ENCODE data around the gene PTK6.
"Not testable (repeated sequence)": the region's sequence is repeated elsewhere in the genome, so short reads cannot be mapped to it uniquely, and the experiment has no call there.

PTK6 gene

DNA sequence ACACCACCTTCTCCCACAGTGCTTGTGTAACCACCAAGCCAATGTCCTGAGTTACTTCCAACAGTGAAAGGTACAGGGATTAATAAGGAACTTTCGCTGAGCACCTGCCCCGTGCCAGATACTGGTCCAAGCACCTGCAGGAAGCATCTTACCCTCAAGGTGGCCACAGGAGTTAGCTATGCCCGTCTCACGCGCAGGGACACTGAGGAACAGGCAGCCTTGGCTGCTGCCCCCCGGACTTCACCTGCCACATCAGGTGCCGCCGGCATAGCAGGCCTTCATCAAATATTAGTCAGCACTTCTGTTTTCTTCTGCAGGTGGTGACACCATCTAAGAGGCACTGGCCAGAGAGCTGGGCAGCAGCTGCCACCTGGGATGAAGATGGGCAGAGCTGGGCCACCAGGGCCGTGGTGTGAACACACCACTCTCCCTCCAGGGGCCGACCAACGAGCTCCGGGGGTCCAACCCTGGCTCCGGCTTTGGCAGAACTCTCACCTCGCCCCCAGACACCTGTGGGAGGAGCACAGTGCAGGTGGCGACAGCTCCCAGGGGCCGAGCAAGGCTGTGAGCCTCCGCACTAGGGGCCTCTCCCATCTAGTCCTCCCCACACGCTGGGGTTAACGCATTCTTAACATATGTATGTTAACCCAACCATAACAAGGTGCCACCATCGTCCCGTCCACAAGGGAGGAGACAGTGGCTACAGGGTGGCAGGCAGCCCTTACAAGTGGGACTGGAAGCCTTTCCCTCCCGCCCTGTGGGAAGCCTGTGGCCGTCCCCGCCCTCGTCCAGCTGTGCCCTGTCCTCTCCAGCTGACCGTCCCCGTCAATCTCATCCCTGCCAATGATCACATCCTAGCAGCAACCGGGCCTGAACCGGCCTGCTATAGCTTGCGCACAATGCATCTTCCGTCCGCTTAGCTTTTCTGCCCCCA lies 19.5 kb downstream of the PTK6 start:
- no peak for DNase-seq (ENCODE audit: low read depth in 1 of 2, low spot score in 1 of 2)

DNA sequence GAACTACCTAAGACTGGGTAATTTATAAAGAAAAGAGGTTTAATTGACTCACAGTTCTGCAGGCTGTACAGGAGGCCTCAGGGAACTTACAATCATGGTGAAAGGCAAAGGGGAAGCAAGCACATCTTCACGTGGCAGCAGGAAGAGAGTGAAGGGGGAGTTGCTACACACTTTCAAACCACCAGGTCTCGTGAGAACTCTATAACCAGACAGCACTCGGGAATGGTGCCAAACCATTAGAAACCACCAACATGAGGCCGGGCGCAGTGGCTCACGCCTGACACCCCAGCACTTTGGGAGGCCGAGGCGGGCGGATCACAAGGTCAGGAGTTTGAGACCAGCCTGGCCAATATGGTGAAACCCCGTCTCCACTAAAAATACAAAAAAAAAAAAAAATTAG lies 22.7 kb downstream of the PTK6 start:
- not testable (repeated sequence) for DNase-seq (ENCODE audit: low read depth in 1 of 2, low spot score in 1 of 2)

DNA sequence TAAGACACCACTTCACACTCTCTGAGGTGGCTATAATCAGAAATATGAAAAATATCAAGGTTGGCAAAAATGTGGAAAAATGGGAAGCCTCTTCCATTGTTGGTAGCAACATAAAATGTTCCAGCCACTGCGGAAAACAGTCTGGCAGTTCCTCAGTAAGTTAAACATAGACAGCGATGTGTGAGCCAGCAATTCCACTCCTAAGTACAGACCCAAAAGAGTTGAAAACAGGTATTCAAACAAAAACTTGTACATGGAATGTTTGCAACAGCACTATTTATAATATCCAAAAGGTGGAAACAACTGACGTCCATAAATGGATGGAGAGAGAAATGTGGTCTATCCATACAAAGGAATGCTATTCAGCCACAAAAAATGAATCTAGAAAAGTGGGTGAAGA lies 24.0 kb downstream of the PTK6 start:
- DNase-seq (ENCODE audit: low read depth in 1 of 2, low spot score in 1 of 2) = no peak

DNA sequence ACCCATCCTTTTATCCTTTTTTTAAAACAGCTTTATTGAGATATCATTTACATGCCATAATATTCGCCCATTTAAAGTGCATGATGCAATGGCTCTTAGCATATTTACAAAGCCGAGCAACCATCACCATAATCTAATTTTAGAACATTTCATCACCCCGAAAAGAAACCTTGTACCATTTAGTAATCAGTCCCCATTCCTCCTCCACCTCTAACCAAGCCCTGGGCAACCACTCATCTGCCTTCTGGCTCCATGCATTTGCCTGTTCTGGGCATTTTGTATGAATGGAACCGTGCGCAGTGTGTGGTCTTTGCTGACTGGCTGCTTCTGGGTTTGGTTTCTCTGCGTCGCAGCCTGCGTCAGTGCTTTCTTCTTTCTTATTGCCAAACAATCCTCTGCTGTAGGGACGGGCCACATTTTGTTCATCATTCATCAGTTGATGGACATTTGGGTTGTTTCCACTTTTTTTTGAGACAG lies 28.1 kb downstream of the PTK6 start:
- DNase-seq (ENCODE audit: low read depth in 1 of 2, low spot score in 1 of 2) = no peak

DNA sequence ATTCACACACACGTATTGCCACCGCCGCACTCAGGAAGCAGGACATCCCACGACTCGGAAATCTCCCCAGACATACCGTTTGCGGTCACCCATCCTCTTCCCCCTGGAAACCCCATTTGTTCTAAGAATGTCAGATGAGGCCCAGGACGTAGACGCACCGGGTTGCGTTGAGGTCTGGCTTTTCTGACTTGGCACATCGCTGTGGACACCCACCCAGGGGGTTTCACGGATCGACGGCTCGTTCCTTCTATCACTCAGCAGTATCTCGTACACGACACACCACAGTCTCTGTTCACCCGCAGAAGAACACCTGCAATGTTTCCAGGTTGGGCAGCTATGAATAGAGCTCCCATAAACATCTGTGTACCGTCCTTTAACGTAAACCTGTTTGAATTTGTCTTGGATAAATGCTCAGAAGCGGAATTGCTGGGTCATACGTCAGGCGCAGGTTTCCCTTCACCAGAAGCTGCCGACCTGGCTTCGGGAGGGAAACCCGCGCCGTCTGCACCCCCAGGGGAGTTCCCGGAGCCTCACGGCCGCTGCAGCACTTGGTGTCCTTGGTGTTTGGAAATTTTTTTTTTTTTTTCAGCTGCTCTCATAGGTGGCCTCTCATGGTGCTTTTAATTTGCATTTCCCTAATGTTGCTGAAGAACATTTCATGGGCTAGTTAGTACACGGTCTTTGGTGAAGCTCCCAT lies 29.0 kb downstream of the PTK6 start:
- DNase-seq (ENCODE audit: low read depth in 1 of 2, low spot score in 1 of 2) = no peak

DNA sequence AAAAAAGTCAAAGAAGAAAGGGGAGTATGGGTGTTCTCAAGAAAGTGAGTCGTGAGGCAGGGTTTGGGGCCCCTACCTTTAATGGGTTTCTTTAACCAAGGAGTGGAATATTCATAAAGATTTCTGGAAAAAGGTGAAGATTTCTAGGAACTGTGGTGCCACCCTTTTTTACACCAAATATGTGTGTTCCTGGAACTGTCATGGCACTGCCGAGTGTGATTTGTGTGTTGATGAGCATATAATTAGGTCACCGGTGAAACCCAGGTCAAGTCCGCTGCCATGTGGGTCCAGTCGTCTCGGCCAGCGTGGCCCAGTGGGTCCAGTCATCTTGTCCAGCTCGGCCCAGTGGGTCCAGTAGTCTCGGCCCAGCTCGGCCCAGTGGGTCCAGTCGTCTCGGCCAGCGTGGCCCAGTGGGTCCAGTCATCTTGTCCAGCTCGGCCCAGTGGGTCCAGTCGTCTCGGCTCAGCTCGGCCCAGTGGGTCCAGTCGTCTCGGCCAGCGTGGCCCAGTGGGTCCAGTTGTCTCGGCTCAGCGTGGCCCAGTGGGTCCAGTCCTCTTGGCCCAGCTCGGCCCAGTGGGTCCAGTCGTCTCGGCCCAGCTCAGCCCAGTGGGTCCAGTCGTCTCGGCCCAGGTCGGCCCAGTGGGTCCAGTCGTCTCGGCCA lies 30.0 kb downstream of the PTK6 start:
- no peak for DNase-seq (ENCODE audit: low read depth in 1 of 2, low spot score in 1 of 2)

DNA sequence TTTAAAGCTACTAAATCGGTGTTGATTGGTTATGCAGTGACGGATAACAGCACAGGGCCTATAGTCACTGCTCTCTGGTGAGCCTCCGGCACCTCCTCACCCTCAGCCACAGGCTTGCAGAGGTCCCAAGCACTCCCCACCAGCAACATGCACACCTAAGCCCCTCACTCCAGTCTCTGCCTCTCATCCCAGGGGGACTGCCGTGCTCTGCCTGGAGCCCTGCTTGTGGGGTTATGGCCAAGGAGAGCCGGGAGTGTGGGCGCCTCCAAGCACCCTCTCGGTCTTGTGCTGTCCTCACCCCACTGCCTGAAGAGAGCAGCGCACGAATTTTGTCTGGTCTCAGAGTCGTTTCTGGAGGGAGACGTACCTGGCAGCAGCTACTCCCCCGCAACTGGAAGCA lies 31.5 kb downstream of the PTK6 start:
- no peak for DNase-seq (ENCODE audit: low read depth in 1 of 2, low spot score in 1 of 2)

DNA sequence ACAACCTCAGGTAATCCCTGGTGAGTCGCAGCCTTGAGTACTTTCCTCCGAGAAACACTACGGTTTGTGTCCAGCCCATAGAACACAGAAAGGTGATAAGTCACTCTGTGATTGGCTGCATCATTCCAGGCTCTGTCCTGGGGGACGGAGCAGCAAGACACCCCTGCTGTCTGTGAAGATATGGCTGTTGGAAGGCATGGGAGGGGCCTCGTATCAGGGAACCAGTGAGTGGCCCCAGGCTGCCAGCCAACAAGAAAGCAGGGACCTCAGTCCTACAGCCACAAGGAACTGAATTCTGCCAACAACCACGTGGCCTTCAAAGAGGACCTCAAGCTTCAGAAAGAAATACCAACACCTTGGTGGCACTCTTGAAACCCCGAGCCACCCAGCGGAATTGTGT lies 31.9 kb downstream of the PTK6 start:
- no peak for DNase-seq (ENCODE audit: low read depth in 1 of 2, low spot score in 1 of 2)

DNA sequence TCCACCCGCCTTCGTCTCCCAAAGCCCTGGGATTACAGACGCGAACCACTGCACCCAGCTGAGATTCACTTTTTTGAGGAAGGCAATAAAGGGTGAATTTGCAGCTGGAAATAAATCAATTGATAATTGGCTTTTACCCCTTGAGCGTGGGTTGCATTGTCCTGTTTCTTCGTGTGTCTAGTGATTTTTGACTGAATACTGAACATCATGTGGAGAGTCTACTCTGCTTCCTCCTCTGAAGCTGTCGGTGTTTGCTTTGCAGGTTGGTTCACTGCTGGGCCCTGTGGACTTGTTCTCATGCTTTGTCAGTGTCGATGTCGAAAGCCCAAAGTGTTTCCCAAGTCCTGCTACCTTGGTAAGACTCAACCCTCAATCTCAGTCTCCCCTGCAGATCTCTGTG lies 32.5 kb downstream of the PTK6 start:
- DNase-seq (ENCODE audit: low read depth in 1 of 2, low spot score in 1 of 2) = no peak

DNA sequence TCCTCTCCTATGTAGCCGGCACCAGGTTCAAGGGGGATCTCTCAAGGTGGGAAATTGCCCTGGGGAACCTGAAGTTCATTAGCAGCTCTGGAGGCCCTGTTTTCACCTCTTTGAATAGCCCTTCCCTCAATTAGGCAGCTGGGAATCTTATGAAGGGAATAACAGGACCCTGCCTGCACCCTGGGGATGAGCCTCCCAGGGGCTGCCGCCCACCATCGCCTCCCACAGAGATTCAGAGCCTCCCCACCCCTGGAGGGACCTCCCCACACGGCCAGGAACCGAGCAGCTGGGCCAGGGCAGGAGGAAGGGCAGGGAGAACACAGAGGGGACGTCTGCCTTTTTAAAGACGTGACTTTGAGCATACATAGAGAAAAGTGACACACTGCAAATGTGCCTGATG lies 33.7 kb downstream of the PTK6 start:
- no peak for DNase-seq (ENCODE audit: low read depth in 1 of 2, low spot score in 1 of 2)

DNA sequence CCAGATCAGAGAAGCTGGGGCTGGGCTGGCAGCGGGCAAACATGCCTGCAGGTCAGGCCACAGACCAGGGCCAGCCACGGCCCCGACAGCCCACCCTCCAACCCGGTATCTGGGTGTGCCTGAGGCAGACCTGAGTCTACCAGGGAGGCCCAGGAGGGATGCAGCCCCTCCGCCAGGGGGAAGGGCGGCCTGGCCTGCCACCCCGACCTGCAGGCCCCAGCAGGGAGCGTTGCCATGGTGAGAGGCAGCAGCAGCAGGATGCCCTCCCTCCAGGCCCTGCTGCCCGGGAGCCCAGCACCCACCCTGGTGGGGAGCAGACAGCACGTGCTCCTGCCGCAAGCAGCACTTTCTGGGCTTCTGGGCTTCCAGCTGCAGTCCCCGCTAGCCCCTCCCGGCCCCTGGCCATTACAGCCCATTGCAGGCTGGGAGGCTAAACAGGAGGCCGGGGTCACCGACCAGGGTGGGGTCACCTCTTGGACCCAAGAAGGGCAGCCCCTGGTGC lies 34.5 kb downstream of the PTK6 start:
- DNase-seq (ENCODE audit: low read depth in 1 of 2, low spot score in 1 of 2) = no peak

DNA sequence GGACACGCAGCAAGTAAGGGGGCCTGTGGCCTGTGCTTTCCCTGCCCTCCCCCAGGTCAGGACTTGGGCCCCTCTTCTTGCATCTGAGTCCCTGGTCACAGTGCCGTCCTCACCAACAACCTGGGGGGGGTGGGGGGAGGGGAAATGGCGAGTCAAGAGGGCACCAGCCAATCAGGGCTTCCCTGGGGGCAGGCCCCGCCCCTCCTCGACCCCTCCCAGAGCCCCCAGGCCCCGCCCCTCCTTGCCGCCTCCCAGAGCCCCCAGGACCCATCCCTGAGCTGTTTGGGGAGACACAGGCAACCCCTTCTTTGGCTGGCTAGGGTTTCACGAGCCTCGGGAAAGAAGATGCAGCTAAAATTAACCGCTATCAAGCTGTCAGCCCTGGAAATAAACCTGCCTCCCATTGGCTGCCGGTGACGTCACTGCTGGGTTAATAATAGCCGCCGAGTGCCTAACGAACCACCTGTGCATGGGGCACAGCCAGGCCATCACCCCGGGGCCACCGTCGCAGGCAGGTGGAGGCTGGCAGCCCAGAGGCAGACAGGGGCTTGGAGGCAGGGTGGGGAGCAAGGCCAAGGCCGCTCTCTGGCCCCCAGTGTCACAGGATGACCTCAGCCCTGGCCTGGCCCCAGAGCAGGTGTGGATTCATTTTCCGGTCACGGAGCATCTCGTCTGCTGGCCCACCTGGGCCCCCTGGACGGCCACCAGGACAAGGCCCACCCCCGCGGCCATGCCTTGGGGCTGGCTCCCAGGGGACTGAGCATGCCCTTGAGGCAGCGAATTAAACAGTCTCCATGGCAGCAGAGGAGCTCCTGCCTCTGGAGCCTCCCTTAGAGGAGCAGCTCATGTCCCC lies 35.1 kb downstream of the PTK6 start:
- DNase-seq (ENCODE audit: low read depth in 1 of 2, low spot score in 1 of 2) = no peak

DNA sequence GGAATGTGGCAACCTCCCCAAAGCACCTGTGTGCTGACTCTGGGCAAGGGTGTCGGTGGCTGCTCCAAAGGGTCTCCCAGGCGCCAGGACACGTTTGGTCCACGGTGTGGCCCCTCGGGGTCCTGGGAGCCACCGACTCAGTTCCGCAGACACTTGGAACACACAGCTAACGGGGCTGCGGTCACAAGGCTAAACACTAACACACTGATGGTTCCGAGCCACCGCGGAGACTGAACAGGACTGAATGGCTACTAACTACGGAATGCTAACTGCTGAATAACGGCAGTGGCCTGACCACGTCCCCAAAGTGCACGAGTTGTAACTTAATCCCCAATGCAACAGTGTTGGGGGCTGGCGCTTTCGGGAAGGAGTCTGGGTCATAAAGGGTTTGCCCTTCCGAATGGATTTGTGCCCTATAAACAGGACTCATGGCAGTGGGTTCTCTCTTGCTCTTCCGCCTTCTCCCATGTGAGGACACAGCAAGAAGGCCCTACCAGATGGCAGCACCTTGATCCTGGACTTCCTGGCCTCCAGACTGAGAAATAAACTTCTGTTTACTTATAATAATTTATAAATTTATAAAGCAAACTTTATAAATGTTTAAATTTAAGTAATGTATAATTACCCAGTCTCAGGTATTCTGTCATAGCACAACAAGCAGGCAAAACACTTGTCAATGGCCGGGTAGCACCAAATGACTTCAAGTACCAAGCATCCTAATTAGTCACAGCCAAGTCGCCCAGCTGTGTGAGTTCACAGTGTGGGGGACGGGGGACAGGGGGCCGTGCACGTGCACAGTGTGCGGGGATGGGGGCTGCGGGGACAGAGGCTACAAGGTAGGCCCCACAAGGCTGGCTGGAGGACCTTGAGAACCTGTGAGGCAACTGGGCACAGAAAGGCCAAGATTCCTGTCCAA lies 36.0 kb downstream of the PTK6 start:
- DNase-seq (ENCODE audit: low read depth in 1 of 2, low spot score in 1 of 2) = no peak

DNA sequence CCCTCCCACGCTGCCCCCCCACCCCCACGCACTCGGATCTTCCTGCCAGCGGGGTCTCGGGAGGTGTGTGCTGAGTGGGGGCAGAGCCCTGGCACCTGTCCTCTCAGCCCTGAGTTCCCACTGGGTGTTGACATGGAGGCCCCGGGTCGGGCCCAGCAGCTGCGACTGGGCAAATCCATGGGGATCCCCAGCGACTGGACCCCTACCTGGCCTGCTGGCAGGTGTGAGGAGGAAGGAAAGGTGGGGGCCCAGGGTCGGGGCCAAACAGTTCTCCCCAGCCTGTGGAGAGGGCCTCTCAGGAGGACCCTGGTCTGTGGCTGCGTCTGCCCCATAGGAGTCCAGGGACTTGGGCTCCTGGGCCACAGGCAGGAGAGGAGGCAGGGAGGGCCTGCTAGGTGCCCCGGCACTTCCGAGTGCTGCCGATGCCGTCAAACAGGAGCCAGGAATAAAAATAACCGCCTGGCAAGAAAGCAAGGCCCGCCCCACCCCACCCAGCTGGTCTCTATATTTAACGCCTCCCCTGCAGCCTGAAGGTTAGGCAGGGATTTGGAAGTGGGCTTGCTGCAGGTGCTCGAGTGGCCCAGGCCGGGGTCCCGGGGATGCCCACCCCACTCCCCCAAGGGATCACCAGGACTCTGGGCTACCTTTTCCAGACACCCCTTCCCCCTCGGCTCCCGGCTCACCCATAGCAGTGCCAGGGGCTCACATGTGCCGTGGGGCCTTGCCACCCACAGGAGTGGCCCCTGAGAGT lies 36.9 kb downstream of the PTK6 start:
- no peak for DNase-seq (ENCODE audit: low read depth in 1 of 2, low spot score in 1 of 2)

DNA sequence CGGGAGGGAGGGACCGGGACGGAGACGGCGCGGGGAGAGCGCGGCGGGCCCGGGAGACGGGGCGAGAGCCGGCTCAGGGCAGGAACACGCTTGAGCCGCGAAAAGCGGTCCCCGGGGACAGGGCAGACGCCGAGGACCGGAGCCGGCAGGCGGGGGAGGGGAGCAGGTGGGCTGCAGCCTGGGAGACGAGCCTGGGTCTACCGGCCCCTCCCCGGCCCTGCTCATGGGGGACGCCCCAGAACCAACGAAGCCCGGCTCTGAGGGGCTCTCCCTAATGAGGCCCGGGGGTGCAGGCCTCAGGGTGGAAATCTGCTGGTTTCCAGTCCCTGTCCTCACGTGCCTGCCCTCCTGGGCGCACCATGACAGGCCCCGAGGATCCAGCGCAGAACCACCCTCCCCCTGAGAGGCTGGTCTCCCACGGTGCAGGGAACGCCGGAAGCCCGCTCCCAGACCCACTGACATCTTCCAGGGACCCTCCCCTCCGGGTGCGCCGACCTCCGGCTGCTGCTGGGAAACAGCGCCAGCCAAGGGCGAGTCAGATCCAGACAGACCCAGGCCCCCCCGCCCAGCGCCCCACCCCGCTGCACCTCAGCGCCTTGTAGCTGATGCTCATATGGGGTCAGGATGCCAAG lies 37.7 kb downstream of the PTK6 start:
- DNase-seq (ENCODE audit: low read depth in 1 of 2, low spot score in 1 of 2) = no peak

DNA sequence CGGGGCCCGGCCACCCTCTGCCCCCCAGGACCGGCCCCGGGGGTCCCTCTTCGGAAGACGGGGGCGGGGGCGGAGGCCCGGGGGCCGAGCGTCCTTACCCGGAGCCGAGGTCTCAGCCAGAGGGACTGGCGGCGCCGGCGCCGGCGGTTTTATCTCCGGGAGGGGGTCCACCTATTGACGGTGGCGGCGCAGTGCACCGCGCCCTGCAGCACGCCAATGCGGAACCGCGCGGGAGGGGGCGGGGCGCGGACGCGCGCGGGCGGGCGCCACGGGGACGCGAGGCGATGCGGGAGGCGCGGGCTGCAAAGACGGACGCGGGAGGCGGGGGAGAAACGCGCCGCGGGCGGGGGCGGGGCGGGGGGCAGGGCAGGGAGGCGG lies 38.2 kb downstream of the PTK6 start, which contains the start of gene EEF1A2:
Gene EEF1A2, minus strand, starts transcription at position 124 of the 378 bp plus-strand sequence. CDS start 1,320 bp downstream, outside the sequence.
- DNase-seq (ENCODE audit: low read depth in 1 of 2, low spot score in 1 of 2) = peak; percentile 21 to 25

DNA sequence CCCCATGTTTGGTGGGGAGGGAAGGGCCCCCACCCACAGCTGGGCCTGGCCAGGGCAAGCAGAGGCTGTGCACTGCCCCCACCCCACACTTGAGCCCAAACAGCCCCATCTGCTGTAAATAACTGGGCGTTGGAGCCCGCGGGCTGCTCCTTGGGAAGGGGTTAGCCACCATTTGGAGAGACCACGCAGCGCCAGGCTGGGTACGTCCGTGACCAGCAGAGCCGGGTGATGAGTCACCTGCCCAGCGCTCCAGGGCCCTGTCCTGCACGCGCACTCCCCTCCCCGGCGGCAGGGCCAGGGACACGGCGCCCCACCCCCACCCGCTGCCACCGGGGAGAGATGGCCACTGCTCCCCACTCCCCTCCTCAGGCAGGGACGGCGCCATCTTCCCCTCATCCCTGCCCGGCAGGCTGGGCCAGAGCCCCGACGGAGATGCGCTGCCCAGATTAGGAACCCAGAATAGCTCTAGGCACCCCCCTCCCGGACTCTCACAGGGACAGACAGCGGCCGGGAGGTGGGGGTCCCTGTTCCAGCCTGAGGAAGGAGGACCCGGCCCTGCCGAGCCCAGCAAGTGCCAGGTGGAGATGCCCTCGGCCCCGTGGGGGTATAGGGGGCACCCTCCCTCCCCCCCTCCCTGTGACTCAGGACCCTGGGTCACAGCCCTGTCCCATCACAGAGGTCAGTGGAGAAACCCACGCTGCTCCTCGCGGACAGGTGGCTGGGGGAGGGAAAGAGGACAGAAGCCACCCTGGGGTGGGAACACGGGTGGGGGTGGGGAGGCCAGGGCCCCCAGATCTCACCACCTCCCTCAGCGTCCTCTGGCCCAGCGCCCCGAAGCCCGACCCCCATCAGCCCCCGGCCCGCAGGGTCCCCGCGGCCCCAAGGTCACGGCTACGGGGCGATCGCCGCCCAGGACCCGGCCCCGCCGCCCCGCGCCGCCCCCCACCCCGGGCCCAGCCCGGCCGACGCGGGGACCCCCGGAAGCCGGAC lies 38.9 kb downstream of the PTK6 start:
- no peak for DNase-seq (ENCODE audit: low read depth in 1 of 2, low spot score in 1 of 2)

All from stimulated activated CD4-positive, alpha-beta T cell treated with anti-CD3 and anti-CD28 coated beads, Interleukin-15, amount 100 ng/mL, for 1 hour (primary cell).